Nucleus accumbens (tissue), 56 donors: ENCODE data around the gene RBM10.

Experiments
- DNase-seq, 56 donors: peaks; one replicate each; lab custom pipeline; 2025; lab: John Stamatoyannopoulos, UW

RBM10 gene

GRCh38 chrX:47231167-47231566 lies 86.1 kb downstream of the RBM10 start:
- no peak for DNase-seq

- peak in 1 of 56 donors; percentile 34 for DNase-seq
Measured at GRCh38 chrX:47232197-47232802, 87.3 kb downstream of the RBM10 start.

DNA sequence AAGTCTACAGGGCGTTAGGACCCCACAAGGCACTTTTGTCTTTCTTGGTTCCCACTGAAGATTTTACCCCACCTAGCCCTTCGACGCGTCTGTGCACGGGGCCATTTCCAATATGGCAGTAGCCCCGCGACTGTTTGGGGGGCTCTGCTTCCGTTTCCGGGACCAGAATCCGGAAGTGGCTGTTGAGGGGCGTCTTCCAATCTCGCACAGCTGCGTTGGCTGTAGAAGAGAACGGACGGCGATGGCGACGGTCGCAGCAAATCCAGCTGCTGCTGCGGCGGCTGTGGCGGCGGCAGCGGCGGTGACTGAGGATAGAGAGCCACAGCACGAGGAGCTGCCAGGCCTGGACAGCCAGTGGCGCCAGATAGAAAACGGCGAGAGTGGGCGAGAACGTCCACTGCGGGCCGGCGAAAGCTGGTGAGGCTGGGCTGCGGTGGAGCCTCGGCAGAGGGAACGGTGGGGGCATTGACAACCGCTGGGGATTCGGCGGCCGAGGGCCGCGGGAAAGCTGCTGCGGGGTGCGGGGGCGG lies 87.8 kb downstream of the RBM10 start, which contains the start of gene USP11:
USP11 (plus strand) TSS at position 207 of the 530 bp plus-strand sequence; CDS start at position 242, 35 bp downstream.
- DNase-seq: peak in 45 of 56 donors; percentile 6 to 73 (median 47)

DNA sequence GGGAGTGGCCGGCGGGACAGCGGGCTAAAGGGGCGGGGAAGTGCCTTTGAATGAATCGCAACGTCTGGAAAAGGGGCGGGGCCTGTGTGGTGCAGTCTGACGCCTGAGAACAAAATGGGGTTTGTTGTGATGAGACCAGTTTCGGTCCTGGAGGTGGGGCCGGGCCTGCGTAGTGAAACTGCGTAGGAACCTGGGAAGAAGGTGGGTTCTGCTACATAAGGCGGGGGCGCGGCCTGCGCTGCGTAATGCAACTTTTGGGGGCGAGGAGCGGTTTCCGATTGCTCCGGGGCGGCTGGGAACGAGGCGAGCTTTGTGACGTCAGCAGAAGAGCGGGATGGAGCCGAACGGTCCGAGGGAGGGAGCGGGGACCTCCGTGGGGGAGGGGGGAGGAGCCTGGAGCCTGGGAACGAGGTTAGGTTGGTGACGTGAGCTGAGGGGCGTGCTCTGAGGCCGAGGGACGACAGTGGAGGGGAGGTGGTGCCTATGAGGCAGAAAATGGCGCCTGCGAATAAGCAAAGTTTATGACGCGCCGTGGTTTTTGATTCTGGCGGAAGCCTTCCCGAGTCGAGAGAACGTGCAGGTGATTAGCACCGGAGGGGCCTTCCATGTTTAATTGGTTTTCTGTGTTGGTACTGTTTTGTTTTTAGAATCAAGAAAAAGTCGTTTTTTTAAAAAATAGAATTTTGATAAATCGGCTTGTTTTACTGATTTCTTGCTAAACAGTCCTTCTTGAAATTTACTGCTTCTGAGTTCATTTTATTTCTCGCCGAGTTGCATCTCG lies 88.5 kb downstream of the RBM10 start:
- peak; percentile 31 to 99 (median 92) for DNase-seq

DNA sequence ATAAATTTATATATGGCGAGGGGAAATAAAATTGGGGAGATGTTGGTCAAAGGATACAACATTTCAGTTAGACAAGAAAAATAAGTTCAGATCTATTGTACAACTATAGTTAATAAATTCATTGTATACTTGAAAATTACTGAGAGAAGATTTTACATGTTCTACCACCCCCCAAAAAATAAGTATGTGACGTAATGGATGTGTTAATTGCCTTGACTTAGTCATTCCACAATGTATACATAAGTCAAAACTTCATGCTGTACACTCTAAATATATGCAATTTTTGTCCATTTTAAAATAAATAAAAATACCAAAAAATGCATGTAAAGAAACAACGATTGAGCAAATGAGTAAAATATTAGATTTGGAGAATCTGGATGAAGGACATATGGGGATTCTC lies 89.6 kb downstream of the RBM10 start:
- DNase-seq: no peak

DNA sequence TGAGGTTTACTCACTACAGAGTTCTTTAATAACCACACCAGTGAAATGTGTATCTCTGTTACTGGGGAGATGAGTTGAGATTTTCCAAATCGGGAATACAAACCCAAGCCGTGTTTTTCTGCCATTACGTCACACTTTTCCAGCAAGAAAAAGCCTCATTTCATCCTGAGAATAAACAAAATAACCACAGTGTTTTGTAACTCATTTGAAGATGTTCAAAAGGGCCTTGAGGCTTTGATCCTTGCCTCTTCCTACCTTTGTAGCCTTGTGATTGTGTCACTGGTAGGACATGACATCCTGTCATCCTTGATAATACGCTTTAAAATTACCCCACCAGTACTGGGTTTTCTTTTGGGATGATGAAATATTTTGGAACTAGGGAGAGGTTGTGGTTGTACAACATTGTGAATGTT lies 90.7 kb downstream of the RBM10 start:
- no peak for DNase-seq
